K562 (cell line): ENCODE results near the gene DHRS11. TPM values are rescaled to one million over a fixed set of nuclear protein-coding genes. Genes with fewer than 3 reads are reported as not detected.

Source experiments
- AFF4 ChIP-seq: sonication (generic); formaldehyde crosslinking; IDR thresholded peaks from 2 replicates; pipeline ENCODE4 v1.8.0; 2023; ENCODE audit warnings: mild to moderate bottlenecking, missing genetic modification reagents
- CBFA2T2 ChIP-seq: fragments of 450-650 bp; conservative IDR thresholded peaks from 2 replicates; pipeline ENCODE4 v1.6.1; 2017; ENCODE audit warnings: mild to moderate bottlenecking
- CHCHD3 ChIP-seq: fragments of 250-450 bp; sonication (Bioruptor Pico); IDR thresholded peaks from 2 replicates; pipeline ENCODE4 v2.1.2; 2022; ENCODE audit warnings: mild to moderate bottlenecking
- DIDO1 ChIP-seq: fragments of 450-650 bp; IDR thresholded peaks from 2 replicates; pipeline ENCODE4 v1.6.1; 2016; ENCODE audit warnings: low read depth, missing biosample characterization, missing genetic modification characterization
- ELK3 ChIP-seq: fragments of 450-650 bp; formaldehyde crosslinking; IDR thresholded peaks from 2 replicates; pipeline ENCODE4 v1.4.0; 2020; ENCODE audit warnings: mild to moderate bottlenecking
- ETV6 ChIP-seq, 3 experiments: fragments of 150-350 bp in 1 of 3; sonication (generic) in 1 of 3; formaldehyde crosslinking in 1 of 3; IDR thresholded peaks; 2 replicates each; pipeline versions ENCODE4 v1.6.1 to v1.8.0; 2014 to 2022; ENCODE audit warnings: borderline replicate concordance in 2 of 3, low read depth in 2 of 3, antibody characterized with exemption in 1 of 3, low read length in 1 of 3, mild to moderate bottlenecking in 1 of 3, missing genetic modification reagents in 1 of 3
- FOXP1 ChIP-seq: sonication (generic); formaldehyde crosslinking; IDR thresholded peaks from 2 replicates; pipeline ENCODE4 v1.8.0; 2022; ENCODE audit warnings: mild to moderate bottlenecking, missing genetic modification reagents
- JUNB ChIP-seq: fragments of 450-650 bp; formaldehyde crosslinking; conservative IDR thresholded peaks from 2 replicates; pipeline ENCODE4 v1.4.0; 2020; ENCODE audit warnings: mild to moderate bottlenecking
- MEIS2 ChIP-seq: fragments of 450-650 bp; IDR thresholded peaks from 2 replicates; pipeline ENCODE4 v1.6.1; 2014; ENCODE audit warnings: mild to moderate bottlenecking; ENCODE audit not compliant: partially characterized antibody
- MLX ChIP-seq, 2 experiments: fragments of 450-650 bp in 1 of 2; sonication (generic) in 1 of 2; formaldehyde crosslinking; conservative IDR thresholded peaks; 2 replicates each; pipeline versions ENCODE4 v1.4.0 to v1.8.1; 2020 to 2022; ENCODE audit warnings: mild to moderate bottlenecking in 1 of 2, missing genetic modification reagents in 1 of 2
- MTA3 ChIP-seq: fragments of 450-650 bp; formaldehyde crosslinking; IDR thresholded peaks from 2 replicates; pipeline ENCODE4 v1.6.1; 2017; ENCODE audit warnings: mild to moderate bottlenecking, borderline replicate concordance
- NFE2L1 ChIP-seq: fragments of 450-650 bp; IDR thresholded peaks from 2 replicates; pipeline ENCODE4 v1.6.1; 2016; ENCODE audit warnings: missing genetic modification characterization, low read depth, mild to moderate bottlenecking, missing compliant biosample characterization, moderate library complexity, borderline replicate concordance
- NR4A1 ChIP-seq, 2 experiments: fragments of 250-450 bp in 1 of 2; fragments of 450-650 bp in 1 of 2; sonication (Bioruptor Pico) in 1 of 2; IDR thresholded peaks; 2 replicates each; pipeline versions ENCODE4 v1.4.0 to v1.6.1; 2016 to 2020; ENCODE audit warnings: mild to moderate bottlenecking in 2 of 2, missing compliant biosample characterization in 1 of 2, missing genetic modification characterization in 1 of 2, moderate library complexity in 1 of 2
- SAFB ChIP-seq: fragments of 200-400 bp; formaldehyde crosslinking; IDR thresholded peaks from 2 replicates; pipeline ENCODE4 v1.6.1; 2017; ENCODE audit warnings: low read depth, low read length, borderline replicate concordance
- SIN3A ChIP-seq, 2 experiments: fragments of 150-350 bp in 1 of 2; IDR thresholded peaks; 2 replicates each; pipeline ENCODE4 v1.6.1; 2011 to 2016; ENCODE audit warnings: borderline replicate concordance in 2 of 2, low read depth in 2 of 2, low read length in 2 of 2, mild to moderate bottlenecking in 2 of 2, moderate library complexity in 2 of 2; ENCODE audit not compliant: control insufficient read depth in 1 of 2
- SREBF1 ChIP-seq: fragments of 150-350 bp; IDR thresholded peaks from 2 replicates; pipeline ENCODE4 v1.6.1; 2014; ENCODE audit warnings: antibody characterized with exemption, low read depth, low read length, borderline replicate concordance
- ZBTB34 ChIP-seq: fragments of 250-450 bp; sonication (Bioruptor Pico); IDR thresholded peaks from 2 replicates; pipeline ENCODE4 v1.8.0; 2021; ENCODE audit warnings: mild to moderate bottlenecking, moderate library complexity
- ZNF644 ChIP-seq: fragments of 200-800 bp; sonication (Bioruptor generic); IDR thresholded peaks from 2 replicates; pipeline ENCODE4 v1.6.1; 2016; ENCODE audit warnings: low read depth, missing genetic modification characterization, missing compliant biosample characterization
- ZNF785 ChIP-seq: fragments of 250-450 bp; sonication (Bioruptor Pico); IDR thresholded peaks from 2 replicates; pipeline ENCODE4 v1.4.0; 2020; ENCODE audit warnings: mild to moderate bottlenecking
- polyA plus RNA-seq, 8 experiments: library from polyadenylated mRNA; depleted of rRNA in 4 of 8; stranded (reverse) in 5 of 8; unstranded in 3 of 8; fragments of >200 nt; fragmentation: Nextera tagmentation in 2 of 8; fragmentation: Illumina TruSeq in 1 of 8; extraction: Ambion mirVana in 2 of 8; extraction: Trizol in 1 of 8; gene quantifications; 2 replicates each; pipeline versions ENCODE4 v1.2.1 to v1.2.3, GENCODE V29; 2011 to 2014; ENCODE audit warnings: inconsistent platforms in 1 of 8, missing spikeins in 1 of 8
- total RNA-seq, 7 experiments: library from RNA; depleted of rRNA in 6 of 7; stranded (reverse); fragments of >200 nt in 6 of 7; fragmentation: Illumina TruSeq in 2 of 7; extraction: Trizol in 2 of 7; gene quantifications; 2 replicates each; pipeline versions ENCODE4 v1.2.1 to v1.2.3, GENCODE V29; 2011 to 2021; ENCODE audit warnings: low replicate concordance in 1 of 7

DHRS11 gene
- total and polyA plus RNA-seq, 9 of the 15 experiments (the other 6 are each of a cell fraction or from before 2014, with no cell fraction given), result 15.2 to 123 (median 59.8) TPM

- TF ChIP-seq ZNF644 (tag), result no peak
- TF ChIP-seq ZNF785 (CRISPR knock-in tag), result no peak
- TF ChIP-seq SIN3A (IDR thresholded peaks at IDR 0.05; ENCODE audit: borderline replicate concordance in 2 of 2, control insufficient read depth in 1 of 2, low read depth in 2 of 2, low read length in 2 of 2), result peak; percentile 92 to 99
- peak; percentile 66 for TF ChIP-seq MEIS2
- TF ChIP-seq MTA3, result no peak
- no peak for TF ChIP-seq SREBF1
- no peak for TF ChIP-seq ELK3 (CRISPR knock-in tag)
- TF ChIP-seq MLX (CRISPR knock-in tag; conservative IDR thresholded peaks at IDR 0.05), result no peak
- no peak for TF ChIP-seq DIDO1 (tag)
- no peak for TF ChIP-seq FOXP1 (CRISPR knock-in tag)
- peak in 1 of 2 experiments; percentile 24; a peak in 1 of 4 replicates for TF ChIP-seq ETV6 (IDR thresholded peaks at IDR 0.05; ENCODE audit: borderline replicate concordance in 1 of 2, low read depth in 2 of 2, low read length in 1 of 2)
- TF ChIP-seq ETV6 (CRISPR knock-in tag; IDR thresholded peaks at IDR 0.05; ENCODE audit: borderline replicate concordance), result no peak
- TF ChIP-seq CBFA2T2, result peak; percentile 21
- no peak for TF ChIP-seq ZBTB34 (CRISPR knock-in tag)
- TF ChIP-seq NFE2L1, result no peak
- peak; percentile 37; the same call in 1 of the 2 replicates for TF ChIP-seq CHCHD3 (CRISPR knock-in tag)
- no peak for TF ChIP-seq JUNB (CRISPR knock-in tag)
- TF ChIP-seq SAFB, result no peak
- no peak for TF ChIP-seq AFF4 (CRISPR knock-in tag)
- TF ChIP-seq NR4A1 (CRISPR knock-in tag; IDR thresholded peaks at IDR 0.05), result 0 out of 2 replicates have a peak, but pooled peaks have one; percentile 33
- TF ChIP-seq NR4A1 (tag; IDR thresholded peaks at IDR 0.05), result no peak
Measured at GRCh38 chr17:36601303-36602029, 9.8 kb downstream of the DHRS11 start, which contains the start of gene MRM1 (continued).
